GM12891 (cell line): ENCODE results near the gene FBXO21.

ENCODE experiments used
- POLR2A ChIP-seq: IDR thresholded peaks from 2 replicates; pipeline ENCODE4 v1.6.1; 2011; ENCODE audit warnings: low read depth, low read length, control low read depth
- POLR2AphosphoS5 ChIP-seq: IDR thresholded peaks from 2 replicates; pipeline ENCODE4 v1.6.1; 2011; ENCODE audit warnings: low read depth, low read length, control low read depth
- POU2F2 ChIP-seq: IDR thresholded peaks from 2 replicates; pipeline ENCODE4 v1.6.1; 2011; ENCODE audit warnings: low read depth, mild to moderate bottlenecking, control low read depth, low read length, moderate library complexity
- SPI1 ChIP-seq: IDR thresholded peaks from 2 replicates; pipeline ENCODE4 v1.6.1; 2011; ENCODE audit warnings: low read depth, low read length, control low read depth
- TAF1 ChIP-seq: IDR thresholded peaks from 2 replicates; pipeline ENCODE4 v1.6.1; 2011; ENCODE audit warnings: low read depth, low read length, control low read depth

DNA sequence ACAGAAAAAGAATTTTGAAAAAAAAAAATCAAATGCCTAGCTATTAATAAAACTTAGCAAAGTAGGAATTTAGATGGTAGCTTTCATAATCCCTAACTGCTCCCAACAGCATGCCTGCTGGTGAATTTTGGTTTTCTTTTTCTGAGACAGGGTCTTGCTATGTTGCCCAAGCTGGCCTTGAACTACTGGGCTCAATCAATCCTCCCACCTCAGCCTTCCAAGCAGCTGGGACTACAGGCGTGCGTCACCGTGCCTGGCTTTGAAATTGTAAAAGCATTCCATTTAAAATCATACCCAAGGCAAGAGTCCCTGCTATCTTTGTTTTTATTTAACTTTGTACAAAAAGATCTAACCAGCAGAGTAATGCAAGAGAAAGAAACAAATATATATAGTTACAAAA lies 20.7 kb downstream of the FBXO21 start:
- TF ChIP-seq SPI1, result no peak
- TF ChIP-seq POLR2A, result no peak
- TF ChIP-seq TAF1, result no peak
- TF ChIP-seq POU2F2, result no peak
- no peak for TF ChIP-seq POLR2AphosphoS5
